ENCODE data around the gene TP53BP2.
"Not testable (repeated sequence)": the region's sequence is repeated elsewhere in the genome, so short reads cannot be mapped to it uniquely, and the experiment has no call there.

TP53BP2 gene

GRCh38 chr1:223849352-223850254, 3.9 kb upstream of the TP53BP2 start:
- DNase-seq, result no peak

- DNase-seq, result no peak
Measured at GRCh38 chr1:223848536-223848935, 2.8 kb upstream of the TP53BP2 start.

GRCh38 chr1:223847781-223848345, 2.1 kb upstream of the TP53BP2 start:
- no peak for DNase-seq

DNA sequence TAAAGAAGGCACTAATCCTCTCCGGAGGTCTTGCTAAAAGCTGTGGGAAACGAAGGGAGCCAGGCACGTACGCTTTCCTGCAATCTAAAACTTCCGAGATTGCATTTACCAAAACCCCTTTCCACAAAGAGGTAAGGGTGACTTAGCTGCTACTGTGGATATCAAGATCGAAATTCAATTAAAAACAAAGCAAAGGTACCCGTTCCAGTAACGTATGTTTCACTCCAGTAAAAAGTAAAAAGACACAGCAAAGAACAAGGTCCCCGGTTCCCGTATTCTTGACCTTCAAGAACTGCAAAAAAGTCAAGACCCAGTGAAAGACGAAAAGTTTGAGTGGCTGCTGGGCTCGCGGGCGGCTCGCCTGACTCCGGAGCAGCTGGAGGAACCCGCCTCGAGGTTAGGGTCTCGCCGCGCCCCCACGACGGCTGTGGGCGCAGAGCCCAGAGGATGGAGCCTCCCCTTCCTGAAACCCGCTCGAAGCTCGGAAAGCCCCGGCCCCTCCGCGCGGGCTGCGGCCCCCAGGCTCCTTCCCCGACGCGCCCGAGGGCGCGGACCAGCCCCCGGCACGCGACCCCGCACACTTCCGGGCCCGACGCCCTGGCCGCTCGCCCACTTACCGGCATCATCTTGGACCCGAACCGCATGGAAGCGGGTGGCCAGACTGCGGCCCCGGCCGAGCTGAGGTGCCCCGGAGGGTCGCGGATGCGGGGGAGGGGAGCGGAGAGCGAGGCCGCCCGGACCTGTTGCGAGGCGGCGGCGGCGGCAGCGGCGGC, 524 bp downstream of the TP53BP2 start:
- DNase-seq, result peak; percentile 51

DNA sequence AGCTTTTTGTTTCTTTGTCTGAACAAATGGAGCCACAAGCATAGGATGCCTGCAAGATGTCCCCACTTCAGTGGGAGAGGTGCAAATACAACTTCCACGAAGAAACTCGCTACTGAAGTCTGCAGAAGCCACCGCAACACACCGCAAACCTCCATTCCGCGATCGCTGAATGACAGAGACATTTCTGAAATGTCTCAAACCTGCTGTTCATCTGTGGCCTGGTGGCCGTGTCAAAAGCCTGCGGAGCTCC, 1.0 kb downstream of the TP53BP2 start:
- DNase-seq, result peak; percentile 34

GRCh38 chr1:223843934-223844786, 1.6 kb downstream of the TP53BP2 start:
- no peak for DNase-seq

DNA sequence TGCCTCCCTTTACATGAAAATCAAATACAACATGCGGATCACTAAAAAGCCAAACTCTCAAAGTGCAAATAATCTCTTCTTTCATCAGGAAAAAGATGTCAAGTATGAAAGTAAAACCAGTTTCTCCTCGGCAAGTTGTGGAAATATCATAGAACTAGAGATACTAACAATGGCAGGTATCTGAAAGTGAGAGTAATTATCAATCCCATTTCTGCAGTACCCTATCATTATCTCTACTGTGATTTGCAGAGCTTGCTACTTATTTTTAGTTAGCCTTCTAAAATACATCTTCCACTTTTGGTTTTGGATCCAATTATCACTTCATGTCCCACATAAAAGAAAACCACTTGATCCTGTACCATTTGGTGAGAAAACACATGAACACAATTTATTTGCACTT, 3.0 kb downstream of the TP53BP2 start:
- DNase-seq, result no peak

DNA sequence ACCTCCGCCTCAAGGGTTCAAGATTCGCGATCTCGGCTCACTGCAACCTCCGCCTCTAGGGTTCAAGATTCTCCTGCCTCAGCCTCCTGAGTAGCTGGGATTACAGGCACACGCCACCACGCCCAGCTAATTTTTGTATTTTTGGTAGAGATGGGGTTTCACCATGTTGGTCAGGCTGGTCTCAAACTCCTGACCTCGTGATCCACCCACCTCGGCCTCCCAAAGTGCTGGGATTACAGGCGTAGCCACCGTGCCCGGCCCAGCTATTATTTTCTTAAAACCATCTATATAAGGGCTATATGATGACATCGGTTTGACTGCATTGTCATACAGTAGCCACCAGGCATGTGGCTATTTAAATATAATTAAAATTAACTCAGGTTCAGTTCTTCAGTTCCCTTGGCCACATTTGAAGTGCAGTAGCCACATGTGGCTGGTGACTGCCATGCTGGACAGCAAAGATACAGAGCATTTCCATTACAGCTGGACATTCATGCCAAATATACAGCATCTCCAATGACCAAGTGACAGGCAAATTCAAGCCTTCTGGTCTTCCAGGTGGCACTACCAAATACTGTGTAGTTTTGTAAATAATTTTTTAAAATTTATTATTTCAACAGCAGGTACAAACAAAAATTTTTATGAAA, 3.6 kb downstream of the TP53BP2 start:
- not testable (repeated sequence) for DNase-seq

GRCh38 chr1:223840254-223840653, 5.5 kb downstream of the TP53BP2 start:
- no peak for DNase-seq

- DNase-seq, result no peak
Measured at GRCh38 chr1:223838125-223838854, 7.5 kb downstream of the TP53BP2 start.

DNA sequence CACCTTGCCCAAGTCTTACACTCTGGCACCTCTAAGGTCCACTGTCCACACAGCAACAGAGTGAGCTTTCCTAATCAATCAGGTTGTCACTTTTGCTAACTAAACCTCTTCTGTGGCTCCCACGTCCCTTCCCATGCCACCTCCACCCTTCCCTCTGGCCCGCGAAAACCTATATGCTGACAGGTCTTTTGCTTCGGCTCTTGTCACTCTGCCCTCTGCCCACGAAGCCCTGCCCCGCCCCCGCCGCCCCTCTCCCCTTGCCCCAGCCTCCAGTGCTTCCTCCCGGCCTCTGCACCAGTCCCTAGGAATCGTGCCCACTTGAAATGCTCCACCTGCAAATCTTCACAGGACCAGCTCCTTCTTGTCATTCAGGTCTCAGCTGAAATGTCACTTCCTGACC, 8.1 kb downstream of the TP53BP2 start:
- no peak for DNase-seq

DNA sequence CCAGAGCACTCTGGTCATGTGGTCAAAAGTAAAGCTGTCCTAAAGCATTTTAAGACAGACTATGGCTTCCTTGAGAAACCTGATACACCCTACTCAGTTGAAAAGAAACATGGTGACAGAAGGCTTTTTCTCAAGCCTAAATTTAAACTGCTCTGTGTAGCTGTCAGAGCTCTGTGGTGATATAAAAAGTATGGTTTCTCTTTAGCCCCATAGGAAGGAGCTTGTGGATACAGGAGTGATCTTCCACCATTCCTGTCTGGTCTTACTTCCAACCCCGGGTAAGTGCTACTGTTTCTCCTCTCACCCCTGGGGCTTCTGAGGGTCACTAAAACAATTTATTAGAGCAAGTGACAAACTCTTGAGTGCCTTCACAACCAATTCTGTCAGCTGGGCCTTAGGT, 8.5 kb downstream of the TP53BP2 start:
- DNase-seq, result no peak

DNA sequence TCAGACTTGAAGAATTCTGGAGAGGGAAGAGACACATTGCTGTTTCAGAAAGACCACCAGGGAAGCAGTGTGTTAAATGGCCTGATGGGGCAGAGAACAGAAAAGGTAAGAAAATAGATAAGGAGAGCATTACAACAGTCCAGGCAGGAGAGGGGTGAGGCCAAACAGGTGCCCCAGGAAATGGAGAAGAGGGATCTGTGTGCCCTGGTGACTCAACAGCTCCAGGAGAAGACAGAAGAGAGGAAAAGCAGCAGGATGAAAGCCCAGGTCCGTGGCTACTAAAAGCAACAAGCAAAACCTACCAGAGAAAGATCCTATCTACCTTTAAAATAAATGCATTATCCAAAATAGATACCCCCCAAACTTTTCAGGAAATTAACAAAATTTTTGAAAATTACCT, 9.2 kb downstream of the TP53BP2 start:
- DNase-seq, result no peak

GRCh38 chr1:223835754-223836153, 10.0 kb downstream of the TP53BP2 start:
- DNase-seq, result no peak

- no peak for DNase-seq
Measured at GRCh38 chr1:223834660-223835263, 11.0 kb downstream of the TP53BP2 start.

DNA sequence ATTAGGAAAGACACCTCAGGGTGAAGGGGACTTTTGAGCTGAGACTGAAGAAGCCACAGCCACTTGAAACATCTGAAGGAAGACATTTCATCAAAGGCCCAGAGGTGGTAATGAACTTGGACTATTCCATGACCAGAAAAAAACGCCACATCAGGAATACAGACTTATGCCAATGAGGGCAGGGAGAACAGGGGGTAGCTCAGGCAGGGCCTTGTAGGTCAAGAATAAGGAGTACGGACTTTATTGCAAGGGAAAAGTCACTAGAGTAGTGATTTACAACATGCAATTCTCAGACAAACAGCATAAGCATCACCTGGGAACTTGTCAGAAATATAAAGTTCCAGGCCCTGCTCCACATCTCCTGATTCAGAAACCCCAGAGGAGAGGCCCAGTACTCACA, 11.8 kb downstream of the TP53BP2 start:
- no peak for DNase-seq

- DNase-seq, result no peak
Measured at GRCh38 chr1:223832637-223832943, 13.2 kb downstream of the TP53BP2 start.

DNA sequence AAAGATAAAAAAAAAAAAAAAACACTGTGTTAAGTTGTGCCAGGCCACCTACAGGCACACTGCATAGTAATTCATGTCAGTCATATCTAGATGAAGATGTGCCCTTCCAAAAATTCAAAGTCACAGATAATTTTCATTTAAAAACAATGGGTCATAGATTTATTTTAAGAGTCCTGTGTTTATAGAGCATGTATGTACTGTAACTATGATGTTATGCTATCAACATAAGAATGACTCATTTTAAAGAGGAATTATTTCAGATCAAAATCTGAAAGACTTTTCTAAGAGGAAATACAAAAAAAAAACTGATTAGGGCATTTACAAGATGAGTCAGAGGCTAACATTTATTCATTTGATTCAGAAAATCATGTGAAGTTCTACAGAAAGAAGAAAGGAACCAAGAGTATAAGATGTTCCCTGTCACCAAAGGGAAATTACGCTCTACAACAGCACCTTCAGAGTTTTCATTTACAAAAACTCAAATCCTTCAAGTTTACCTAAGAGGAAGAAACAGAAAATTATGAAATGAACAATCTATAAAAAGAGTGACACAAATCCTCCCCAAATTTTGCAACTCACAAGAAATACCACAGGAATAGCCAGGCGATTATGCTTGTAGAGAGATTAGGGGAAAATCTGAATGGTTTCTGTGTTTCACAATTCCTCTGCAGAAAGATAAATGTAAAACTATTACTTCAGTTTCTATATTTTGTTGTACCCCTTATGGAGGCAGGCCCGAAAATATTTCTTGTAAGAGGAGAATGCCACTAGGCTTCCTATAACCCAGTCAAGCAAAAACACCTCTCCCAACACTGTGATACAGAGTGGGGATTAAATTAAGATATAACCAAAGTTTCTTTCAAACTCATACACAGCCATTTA, 13.8 kb downstream of the TP53BP2 start:
- DNase-seq, result no peak

- DNase-seq, result no peak
Measured at GRCh38 chr1:223829678-223830077, 16.1 kb downstream of the TP53BP2 start.

GRCh38 chr1:223828162-223828848, 17.4 kb downstream of the TP53BP2 start:
- DNase-seq, result no peak
